IgD-negative memory B cell (primary cell): ENCODE data around the gene OMP. TPM values are rescaled to one million over a fixed set of nuclear protein-coding genes. Genes with fewer than 3 reads are reported as not detected.

Experiments
- H3K27ac Mint-ChIP-seq, 3 donors: one replicate each; pipeline ENCODE4 v1.8.0; 2020 to 2022; ENCODE audit warnings: mild to moderate bottlenecking in 3 of 3, mixed read lengths in 3 of 3, moderate library complexity in 1 of 3
- H3K27me3 Mint-ChIP-seq: one replicate; pipeline ENCODE4 v1.8.0; 2021; ENCODE audit warnings: mixed read lengths
- H3K36me3 Mint-ChIP-seq: one replicate; pipeline ENCODE4 v1.8.0; 2020; ENCODE audit warnings: mild to moderate bottlenecking, mixed read lengths
- H3K4me1 Mint-ChIP-seq, 3 donors: one replicate each; pipeline ENCODE4 v1.8.0; 2020 to 2022; ENCODE audit warnings: mixed read lengths in 3 of 3, mild to moderate bottlenecking in 1 of 3
- H3K4me3 Mint-ChIP-seq, 4 donors: one replicate each; pipeline ENCODE4 v1.8.0; 2020 to 2022; ENCODE audit warnings: mild to moderate bottlenecking in 4 of 4, mixed read lengths in 4 of 4, moderate library complexity in 3 of 4
- H3K9me3 Mint-ChIP-seq, 3 donors: one replicate each; pipeline ENCODE4 v1.8.0; 2020 to 2021; ENCODE audit warnings: mixed read lengths in 3 of 3, mild to moderate bottlenecking in 1 of 3
- polyA plus RNA-seq: library from polyadenylated mRNA; unstranded; fragments of 300-500 nt; fragmentation: Illumina TruSeq; gene quantifications from one replicate; pipeline ENCODE4 v1.2.3, GENCODE V29; 2021

OMP gene
- polyA plus RNA-seq, 1 donor from 2014 or later = not detected

DNA sequence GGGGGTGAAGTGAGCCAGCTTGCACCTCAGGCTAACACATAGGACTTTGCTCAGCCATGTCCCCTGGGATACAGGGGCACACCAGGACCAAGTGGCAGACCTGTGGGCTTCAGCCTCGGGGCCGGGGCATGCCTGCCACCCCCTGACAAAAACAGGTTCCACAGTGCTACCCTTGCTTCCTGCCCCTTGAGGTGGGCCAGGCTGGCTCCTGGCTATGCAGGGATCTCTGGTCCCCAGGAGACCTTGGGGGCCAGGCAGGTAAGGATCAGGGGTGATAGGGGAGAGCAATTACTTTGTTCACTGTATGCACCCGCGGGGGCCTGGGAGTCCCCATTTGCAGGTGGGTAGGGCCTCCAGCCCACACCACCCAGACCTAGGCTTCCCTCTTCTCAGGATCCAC lies 23.1 kb downstream of the OMP start:
- Mint-ChIP-seq H3K36me3 (no peaks in the 10 kb centered on the region), H3K27ac (no peak overlapping the region), H3K9me3 (no peaks in the 10 kb centered on the region), H3K4me1 (peaks cover 3 to 15% (median 8%) of the 10 kb centered on the region in 3 donors), H3K27me3 (peaks cover 8% of the 10 kb centered on the region), H3K4me3 (no peak overlapping the region)

DNA sequence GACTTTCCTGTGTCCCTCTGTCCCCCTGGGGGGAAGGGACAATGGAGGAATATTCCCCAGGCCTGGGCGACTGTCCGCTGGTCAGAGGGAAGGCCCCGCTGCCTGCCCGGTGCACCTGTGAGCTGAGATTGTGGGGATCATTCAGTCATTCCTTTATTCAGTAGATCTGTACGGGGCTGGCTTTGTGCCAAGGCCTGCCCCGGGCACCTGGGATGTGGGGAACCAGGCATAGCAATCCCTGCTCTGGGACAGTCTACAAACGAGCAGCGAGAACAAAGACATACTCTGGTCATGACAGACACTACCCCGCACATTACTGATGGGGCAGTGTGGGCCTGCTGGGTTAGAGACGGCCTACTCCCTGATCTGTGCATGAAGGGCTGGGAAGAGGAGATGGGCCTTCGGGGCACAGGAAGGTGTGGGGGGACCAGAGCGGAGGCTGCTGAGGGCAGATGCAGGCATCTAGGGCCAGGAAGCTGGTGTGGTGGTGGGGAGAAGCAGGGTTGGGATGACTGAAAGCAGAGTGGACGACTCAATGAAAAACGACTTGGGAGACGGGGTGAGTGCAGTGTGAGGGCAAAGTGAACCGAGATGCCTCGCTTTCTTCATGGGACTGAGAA lies 23.6 kb downstream of the OMP start:
- peaks cover 2 to 15% (median 8%) of the 10 kb centered on the region in 3 donors for H3K4me1 Mint-ChIP-seq

DNA sequence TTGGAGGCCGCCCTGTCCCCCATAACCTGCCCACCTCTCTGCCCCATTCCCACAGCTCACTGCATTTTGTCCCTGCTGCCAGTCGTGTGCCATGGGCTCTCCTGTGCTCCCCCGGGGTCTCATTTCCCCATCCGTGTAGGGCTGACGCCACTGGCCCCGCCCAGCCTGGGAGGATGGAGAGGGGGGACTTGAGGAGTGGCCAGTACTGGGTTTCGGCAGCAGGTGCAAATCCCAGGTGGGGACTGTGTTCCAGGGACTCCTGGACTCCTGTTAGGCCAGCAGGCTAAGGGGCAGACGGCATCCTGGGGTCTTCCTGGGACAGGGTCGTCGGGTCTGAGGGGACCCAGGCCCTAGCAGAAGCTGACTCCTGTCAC lies 24.2 kb downstream of the OMP start:
- Mint-ChIP-seq H3K4me3 (peak overlapping the region in 3 of 4 donors; percentile 26 to 76 (median 66)), H3K4me1 (peaks cover 2 to 15% (median 8%) of the 10 kb centered on the region in 3 donors), H3K27ac (no peak overlapping the region), H3K9me3 (no peaks in the 10 kb centered on the region), H3K36me3 (no peaks in the 10 kb centered on the region), H3K27me3 (peaks cover 8% of the 10 kb centered on the region)

More for the DNA sequence above, 23.6 kb downstream of the OMP start:
- Mint-ChIP-seq H3K27ac (no peak overlapping the region), H3K4me3 (no peak overlapping the region), H3K9me3 (no peaks in the 10 kb centered on the region), H3K36me3 (no peaks in the 10 kb centered on the region), H3K27me3 (peaks cover 8% of the 10 kb centered on the region)

DNA sequence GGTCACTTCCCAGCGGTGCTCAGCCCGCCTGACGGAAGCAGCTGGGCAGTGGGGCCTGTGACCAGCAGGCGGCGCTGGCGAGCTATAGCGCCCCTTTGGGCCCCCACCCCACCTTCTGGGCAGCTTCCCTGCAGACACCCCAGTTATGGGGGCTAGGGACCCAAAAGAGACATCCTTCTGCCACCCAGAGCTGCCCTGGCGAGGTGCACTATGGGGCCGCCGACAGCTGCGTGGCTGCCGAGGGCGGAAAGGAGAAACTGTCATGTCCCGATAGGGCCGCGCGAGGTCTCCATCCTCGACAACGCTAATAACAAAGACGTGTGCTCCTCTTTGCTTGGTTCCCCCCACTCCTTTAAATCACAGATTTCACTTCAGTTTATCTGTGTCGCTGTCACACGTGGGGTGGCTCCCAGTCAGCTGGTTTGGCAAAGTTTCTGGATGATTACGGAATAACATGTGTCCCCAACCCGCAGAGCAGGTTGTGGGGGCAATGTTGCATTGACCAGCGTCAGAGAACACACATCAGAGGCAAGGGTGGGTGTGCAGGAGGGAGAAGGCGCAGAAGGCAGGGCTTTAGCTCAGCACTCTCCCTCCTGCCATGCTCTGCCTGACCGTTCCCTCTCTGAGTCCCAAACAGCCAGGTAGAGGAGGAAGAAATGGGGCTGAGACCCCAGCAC lies 24.7 kb downstream of the OMP start:
- H3K4me1 Mint-ChIP-seq = peaks cover 2 to 15% (median 8%) of the 10 kb centered on the region in 3 donors
- no peaks in the 10 kb centered on the region for H3K36me3 Mint-ChIP-seq
- peak overlapping the region; percentile 26 to 80 (median 71) for H3K4me3 Mint-ChIP-seq
- peaks cover 8% of the 10 kb centered on the region for H3K27me3 Mint-ChIP-seq
- H3K9me3 Mint-ChIP-seq = no peaks in the 10 kb centered on the region
- H3K27ac Mint-ChIP-seq = peak overlapping the region in 1 of 3 donors; percentile 23

DNA sequence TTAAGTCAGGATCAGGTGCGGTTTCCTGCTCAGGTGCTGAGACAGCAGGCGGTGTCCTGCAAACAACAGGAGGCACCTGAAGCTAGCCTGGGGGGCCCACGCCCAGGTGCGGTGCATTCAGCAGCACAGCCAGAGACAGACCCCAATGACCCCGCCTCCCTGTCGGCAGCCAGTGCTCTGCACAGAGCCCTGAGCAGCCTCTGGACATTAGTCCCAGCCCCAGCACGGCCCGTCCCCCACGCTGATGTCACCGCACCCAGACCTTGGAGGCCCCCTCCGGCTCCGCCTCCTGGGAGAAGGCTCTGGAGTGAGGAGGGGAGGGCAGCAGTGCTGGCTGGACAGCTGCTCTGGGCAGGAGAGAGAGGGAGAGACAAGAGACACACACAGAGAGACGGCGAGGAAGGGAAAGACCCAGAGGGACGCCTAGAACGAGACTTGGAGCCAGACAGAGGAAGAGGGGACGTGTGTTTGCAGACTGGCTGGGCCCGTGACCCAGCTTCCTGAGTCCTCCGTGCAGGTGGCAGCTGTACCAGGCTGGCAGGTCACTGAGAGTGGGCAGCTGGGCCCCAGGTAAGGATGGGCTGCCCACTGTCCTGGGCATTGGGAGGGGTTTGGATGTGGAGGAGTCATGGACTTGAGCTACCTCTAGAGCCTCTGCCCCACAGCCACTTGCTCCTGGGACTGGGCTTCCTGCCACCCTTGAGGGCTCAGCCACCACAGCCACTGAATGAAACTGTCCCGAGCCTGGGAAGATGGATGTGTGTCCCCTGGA lies 25.5 kb downstream of the OMP start, which contains the start of gene MYO7A:
Gene MYO7A (plus strand): TSS at position 327 of the 772 bp plus-strand sequence. CDS start 2,389 bp downstream, outside the sequence.
- Mint-ChIP-seq H3K9me3 (peaks cover 0 to under 1% (median 0%) of the 10 kb centered on the region in 3 donors), H3K27me3 (peaks cover 8% of the 10 kb centered on the region), H3K4me3 (peak within 1 kb of the TSS; percentile 26 to 80 (median 71)), H3K4me1 (peaks cover 2 to 15% (median 8%) of the 10 kb centered on the region in 3 donors), H3K27ac (peak within 1 kb of the TSS in 1 of 3 donors; percentile 23), H3K36me3 (no peaks in the 10 kb centered on the region)

DNA sequence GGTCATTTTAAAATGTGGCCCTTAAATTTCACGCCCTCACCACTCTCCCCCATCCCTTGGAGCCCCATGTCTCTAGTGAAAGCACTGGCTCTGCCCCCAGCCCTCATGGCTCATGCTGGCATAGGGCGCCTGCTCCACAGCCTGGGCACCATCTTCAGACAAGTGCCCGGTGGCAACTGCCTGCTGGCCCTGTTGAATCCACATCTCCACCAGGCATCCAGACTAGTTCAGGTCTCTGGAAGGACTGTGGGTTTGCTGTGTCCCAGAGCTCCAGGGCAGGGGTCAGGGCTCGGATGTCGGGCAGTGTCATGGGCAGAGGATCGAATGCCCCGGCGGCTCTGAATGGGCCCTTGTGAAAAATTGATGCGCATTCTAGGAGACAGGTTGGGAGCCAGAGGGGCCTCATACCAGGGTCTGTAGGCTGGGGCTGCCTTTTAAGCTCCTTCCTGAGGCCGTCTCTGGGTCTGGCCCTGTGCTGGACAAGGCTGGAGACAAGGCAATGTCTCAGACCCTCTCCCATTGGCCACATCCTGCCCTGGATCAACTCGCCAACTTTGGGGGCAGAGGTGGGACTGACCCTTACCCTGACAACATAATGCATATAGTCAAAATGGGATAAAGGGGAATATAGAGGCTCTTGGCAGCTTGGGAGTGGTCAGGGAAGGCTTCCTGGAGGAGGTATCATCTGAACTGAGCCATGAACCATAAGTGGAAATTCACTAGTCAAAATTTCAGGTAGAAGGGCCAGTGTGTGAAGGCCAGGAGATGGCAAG lies 26.6 kb downstream of the OMP start:
- no peak overlapping the region for H3K27ac Mint-ChIP-seq
- H3K36me3 Mint-ChIP-seq = no peaks in the 10 kb centered on the region
- H3K4me1 Mint-ChIP-seq = peaks cover 2 to 15% (median 8%) of the 10 kb centered on the region in 3 donors
- H3K4me3 Mint-ChIP-seq = no peak overlapping the region
- peaks cover 9% of the 10 kb centered on the region for H3K27me3 Mint-ChIP-seq
- peaks cover 0 to 8% (median 0%) of the 10 kb centered on the region in 3 donors for H3K9me3 Mint-ChIP-seq

DNA sequence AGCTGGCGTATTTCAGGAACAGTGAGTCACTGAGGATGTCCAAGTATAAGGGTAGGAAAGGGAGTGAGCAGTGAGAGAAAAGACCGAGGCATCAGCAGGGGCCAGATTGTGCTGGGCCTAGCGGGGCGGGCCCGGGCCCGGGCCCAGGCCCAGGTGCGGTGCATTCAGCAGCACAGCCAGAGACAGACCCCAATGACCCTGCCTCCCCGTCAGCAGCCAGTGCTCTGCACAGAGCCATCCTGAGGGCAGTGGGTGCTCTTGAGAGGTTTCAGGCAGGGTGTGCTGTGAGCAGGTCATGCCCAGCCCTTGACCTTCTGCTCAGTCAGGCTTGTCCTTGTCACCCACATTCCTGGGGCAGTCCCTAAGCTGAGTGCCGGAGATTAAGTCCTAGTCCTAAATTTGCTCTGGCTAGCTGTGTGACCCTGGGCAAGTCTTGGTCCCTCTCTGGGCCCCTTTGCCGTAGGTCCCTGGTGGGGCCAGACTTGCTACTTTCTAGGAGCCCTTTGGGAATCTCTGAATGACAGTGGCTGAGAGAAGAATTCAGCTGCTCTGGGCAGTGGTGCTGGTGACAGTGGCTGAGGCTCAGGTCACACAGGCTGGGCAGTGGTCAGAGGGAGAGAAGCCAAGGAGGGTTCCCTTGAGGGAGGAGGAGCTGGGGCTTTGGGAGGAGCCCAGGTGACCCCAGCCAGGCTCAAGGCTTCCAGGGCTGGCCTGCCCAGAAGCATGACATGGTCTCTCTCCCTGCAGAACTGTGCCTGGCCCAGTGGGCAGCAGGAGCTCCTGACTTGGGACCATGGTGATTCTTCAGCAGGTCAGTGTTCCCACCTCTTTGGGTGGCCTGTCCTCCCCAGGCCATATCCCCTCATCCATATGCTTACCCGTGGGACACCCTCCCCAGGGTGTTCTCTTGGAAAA lies 27.5 kb downstream of the OMP start:
- Mint-ChIP-seq H3K9me3 (peaks cover 0 to 8% (median 0%) of the 10 kb centered on the region in 3 donors), H3K36me3 (no peaks in the 10 kb centered on the region), H3K27ac (no peak overlapping the region), H3K27me3 (peaks cover 9% of the 10 kb centered on the region), H3K4me1 (peaks cover 2 to 15% (median 8%) of the 10 kb centered on the region in 3 donors), H3K4me3 (no peak overlapping the region)

DNA sequence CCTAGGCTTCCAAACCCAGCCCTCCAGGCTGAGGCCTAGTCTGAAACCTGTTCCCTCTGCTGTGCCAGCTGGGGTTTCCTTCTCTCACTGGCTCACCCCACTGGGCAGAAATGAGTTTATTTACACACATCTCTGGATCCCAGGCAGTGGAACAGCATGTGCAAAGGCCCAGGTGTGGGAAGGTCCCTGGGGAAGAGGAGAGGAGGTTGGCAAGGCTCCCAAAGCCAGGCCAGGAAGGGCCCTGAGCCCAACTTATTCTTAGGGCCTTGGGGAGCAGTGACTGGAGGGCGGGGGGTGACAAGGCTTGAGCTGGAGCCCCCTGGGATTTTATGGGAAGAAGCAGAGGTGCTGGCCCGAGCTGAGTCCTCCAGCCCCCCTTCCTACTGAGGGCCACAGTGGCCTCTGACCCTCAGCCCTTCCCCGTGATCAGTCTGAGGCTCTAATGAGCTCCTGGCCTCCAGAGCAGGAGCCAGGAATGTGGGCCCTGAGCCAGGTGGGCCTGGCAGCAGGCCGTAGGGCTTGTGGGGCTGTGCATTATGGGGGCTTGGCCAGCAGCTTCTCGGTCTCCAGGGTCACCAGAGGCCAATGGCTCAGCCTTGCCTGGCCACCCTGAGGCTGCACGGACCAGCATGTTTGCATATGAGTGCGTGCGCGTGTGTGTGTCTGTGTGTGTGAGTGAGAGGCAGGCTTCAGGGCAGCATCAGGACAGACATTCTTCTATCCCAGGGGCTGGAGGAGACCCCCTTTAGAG lies 28.3 kb downstream of the OMP start:
- Mint-ChIP-seq H3K4me3 (no peak overlapping the region), H3K27me3 (peaks cover 9% of the 10 kb centered on the region), H3K27ac (no peak overlapping the region)

DNA sequence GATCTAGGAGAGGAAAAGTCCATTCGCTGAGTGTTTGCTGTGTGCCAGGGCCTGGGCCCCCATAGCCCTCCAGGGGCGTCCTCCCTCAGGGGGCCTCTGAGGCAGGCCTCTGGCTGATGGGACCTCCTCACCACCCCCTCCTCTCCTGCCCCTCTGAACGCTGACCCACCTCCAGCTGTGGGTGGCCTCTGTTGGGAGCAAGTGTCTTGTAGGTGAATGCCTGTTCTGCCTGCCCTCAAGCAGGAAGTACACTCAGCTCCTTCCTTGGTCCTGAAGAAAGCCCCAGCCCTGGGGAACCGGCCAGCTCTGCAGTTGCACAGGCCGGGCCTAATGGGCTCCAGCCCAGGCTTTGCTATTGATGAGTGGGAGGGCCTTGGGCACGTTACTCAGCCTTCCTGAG lies 28.9 kb downstream of the OMP start:
- no peak overlapping the region for H3K4me3 Mint-ChIP-seq
- peaks cover 13% of the 10 kb centered on the region for H3K27me3 Mint-ChIP-seq
- no peaks in the 10 kb centered on the region for H3K36me3 Mint-ChIP-seq
- H3K27ac Mint-ChIP-seq = no peak overlapping the region
- peaks cover 3 to 11% (median 8%) of the 10 kb centered on the region in 3 donors for H3K4me1 Mint-ChIP-seq
- peaks cover 0 to 8% (median 0%) of the 10 kb centered on the region in 3 donors for H3K9me3 Mint-ChIP-seq

More for the DNA sequence above, 28.3 kb downstream of the OMP start:
- Mint-ChIP-seq H3K4me1 (peaks cover 3 to 15% (median 8%) of the 10 kb centered on the region in 3 donors), H3K36me3 (no peaks in the 10 kb centered on the region), H3K9me3 (peaks cover 0 to 8% (median 0%) of the 10 kb centered on the region in 3 donors)

DNA sequence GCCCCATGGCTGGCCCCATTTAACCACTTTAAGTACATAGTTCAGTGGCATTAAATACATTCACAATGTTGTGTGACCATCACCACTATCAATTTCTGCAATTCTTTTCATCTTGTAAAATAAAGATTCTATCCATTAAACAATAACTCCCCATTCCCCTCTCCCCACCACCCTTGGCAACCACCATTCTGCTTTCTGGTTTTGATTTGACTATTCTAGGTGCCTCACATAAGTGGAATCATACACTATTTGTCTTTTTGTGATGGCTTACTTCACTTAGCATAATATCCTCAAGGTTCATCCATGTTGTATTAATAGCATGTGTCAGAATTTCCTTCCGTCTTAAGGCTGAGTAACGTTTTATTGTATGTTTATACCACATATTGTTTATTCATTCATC lies 32.4 kb downstream of the OMP start:
- Mint-ChIP-seq H3K36me3 (no peaks in the 10 kb centered on the region), H3K4me1 (peaks cover 0 to 5% (median 1%) of the 10 kb centered on the region in 3 donors), H3K4me3 (no peak overlapping the region), H3K9me3 (peaks cover 0 to 8% (median 0%) of the 10 kb centered on the region in 3 donors), H3K27me3 (peaks cover 19% of the 10 kb centered on the region), H3K27ac (no peak overlapping the region)

DNA sequence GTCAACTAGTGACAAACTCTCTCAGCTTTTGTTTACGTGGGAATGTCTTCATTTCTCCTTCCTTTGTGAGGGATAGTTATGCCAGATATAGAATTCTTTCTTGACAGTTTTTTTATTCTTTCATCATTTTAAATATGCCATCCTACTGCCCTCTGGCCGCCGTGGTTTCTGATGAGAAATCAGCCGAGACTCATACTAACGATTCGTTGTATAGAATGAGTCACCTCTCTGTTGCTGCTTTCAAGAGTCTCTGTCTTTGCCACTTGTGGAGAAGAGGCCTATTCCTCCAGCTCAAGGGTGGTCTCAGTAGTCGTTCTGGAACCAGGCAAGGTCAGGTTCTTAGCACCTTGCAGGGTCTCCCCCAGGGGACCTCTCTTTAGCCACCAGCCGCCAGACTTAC lies 33.4 kb downstream of the OMP start:
- Mint-ChIP-seq H3K27me3 (peaks cover 19% of the 10 kb centered on the region), H3K27ac (no peak overlapping the region), H3K36me3 (no peaks in the 10 kb centered on the region), H3K9me3 (peaks cover 0 to 8% (median 0%) of the 10 kb centered on the region in 3 donors), H3K4me1 (peaks cover 0 to 5% (median 1%) of the 10 kb centered on the region in 3 donors), H3K4me3 (no peak overlapping the region)

DNA sequence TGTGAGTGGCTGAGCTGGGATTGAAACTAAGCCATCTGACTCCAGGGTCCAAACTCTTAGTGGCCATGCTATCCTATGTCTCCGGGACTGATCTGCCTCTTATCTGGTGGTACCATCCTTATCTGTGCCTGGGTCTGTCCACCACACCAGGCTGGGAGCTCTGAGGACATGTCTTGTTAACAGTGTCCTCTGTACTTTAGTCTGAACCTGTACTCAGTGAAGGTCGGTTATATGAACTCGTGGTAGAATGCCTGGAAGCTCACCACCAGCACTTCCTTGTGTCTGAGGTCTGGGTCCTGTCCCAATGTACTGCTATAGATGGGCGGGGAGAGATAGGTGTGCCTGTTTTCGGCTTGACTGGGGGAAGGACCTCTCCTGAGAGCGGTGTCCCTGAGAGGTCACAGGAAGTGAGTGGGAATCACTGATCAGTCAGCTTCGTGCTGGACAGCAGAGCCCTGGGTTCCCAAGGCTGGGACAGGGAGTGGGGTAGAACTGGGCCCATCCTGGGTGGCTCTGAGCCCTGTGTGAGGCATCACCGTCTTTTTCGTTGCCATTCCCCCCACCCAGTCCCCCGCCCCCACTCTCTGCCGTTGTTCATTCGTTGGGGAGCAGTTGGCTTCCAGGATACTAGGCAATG lies 34.3 kb downstream of the OMP start:
- Mint-ChIP-seq H3K36me3 (no peaks in the 10 kb centered on the region), H3K27me3 (peaks cover 21% of the 10 kb centered on the region), H3K4me3 (no peak overlapping the region), H3K9me3 (peaks cover 0 to 8% (median 0%) of the 10 kb centered on the region in 3 donors), H3K27ac (no peak overlapping the region), H3K4me1 (peaks cover 0 to 5% (median 1%) of the 10 kb centered on the region in 3 donors)

DNA sequence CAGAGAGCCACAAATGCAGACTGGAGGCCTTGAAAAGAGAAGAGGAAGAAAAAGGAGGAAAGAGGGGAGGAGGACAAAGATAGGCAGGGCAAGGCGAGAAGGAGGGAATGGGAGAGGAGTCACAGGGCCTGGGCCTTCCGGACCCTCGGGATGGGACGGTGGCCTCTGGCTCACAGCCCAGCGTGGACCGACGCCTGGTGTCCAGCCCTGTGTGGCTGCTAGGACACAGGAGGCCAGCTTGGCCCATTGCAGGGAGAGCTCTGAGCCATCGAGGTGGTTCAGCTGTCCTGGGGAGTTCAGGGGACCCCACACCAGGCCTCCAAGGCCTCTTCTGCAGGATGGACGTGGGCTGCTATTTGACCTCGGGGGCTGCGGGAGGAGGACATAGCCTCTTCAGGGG lies 34.8 kb downstream of the OMP start:
- H3K27me3 Mint-ChIP-seq = peaks cover 21% of the 10 kb centered on the region
- H3K27ac Mint-ChIP-seq = no peak overlapping the region
- peaks cover 0 to 8% (median 0%) of the 10 kb centered on the region in 3 donors for H3K9me3 Mint-ChIP-seq
- H3K4me1 Mint-ChIP-seq = peaks cover 0 to 5% (median 1%) of the 10 kb centered on the region in 3 donors
- no peaks in the 10 kb centered on the region for H3K36me3 Mint-ChIP-seq
- no peak overlapping the region for H3K4me3 Mint-ChIP-seq
